Hepatocyte (in vitro differentiated cells): ENCODE results near the gene CNNM4. TPM values are rescaled to one million over a fixed set of nuclear protein-coding genes. Genes with fewer than 3 reads are reported as not detected.

Experiments
- DNase-seq: peaks from one replicate; pipeline ENCODE4 v3.0.0-alpha.2; 2016; ENCODE audit warnings: low spot score
- H2AFZ ChIP-seq: fragments of 200-600 bp; sonication (generic); 2 replicates; pipeline ENCODE4 v1.6.0; 2016; ENCODE audit warnings: antibody characterized with exemption, mild to moderate bottlenecking
- H3K27ac ChIP-seq: fragments of 200-600 bp; sonication (generic); 2 replicates; pipeline ENCODE4 v1.5.1; 2016; ENCODE audit warnings: mild to moderate bottlenecking
- H3K27me3 ChIP-seq: fragments of 200-600 bp; sonication (generic); 2 replicates; pipeline ENCODE4 v1.6.1; 2016
- H3K36me3 ChIP-seq: fragments of 200-600 bp; sonication (generic); replicated peaks from 2 replicates; pipeline ENCODE4 v1.5.1; 2016; ENCODE audit warnings: low read depth; ENCODE audit not compliant: insufficient read depth
- H3K4me1 ChIP-seq: fragments of 200-600 bp; sonication (generic); 2 replicates; pipeline ENCODE4 v1.5.1; 2016; ENCODE audit warnings: mild to moderate bottlenecking, moderate library complexity; ENCODE audit not compliant: insufficient read depth
- H3K4me2 ChIP-seq: fragments of 200-600 bp; sonication (generic); 2 replicates; pipeline ENCODE4 v1.6.0; 2016
- H3K4me3 ChIP-seq: fragments of 200-600 bp; sonication (generic); 2 replicates; pipeline ENCODE4 v1.5.1; 2016; ENCODE audit warnings: mild to moderate bottlenecking
- H3K79me2 ChIP-seq: fragments of 200-600 bp; sonication (generic); 2 replicates; pipeline ENCODE4 v1.6.0; 2017; ENCODE audit warnings: mild to moderate bottlenecking
- H3K9me2 ChIP-seq: fragments of 200-600 bp; sonication (generic); replicated peaks from 2 replicates; pipeline ENCODE4 v1.6.0; 2017; ENCODE audit warnings: mild to moderate bottlenecking; ENCODE audit not compliant: insufficient read depth
- H3K9me3 ChIP-seq: fragments of 200-600 bp; sonication (generic); 2 replicates; pipeline ENCODE4 v1.5.1; 2016; ENCODE audit warnings: low read depth, mild to moderate bottlenecking
- H4K20me1 ChIP-seq: fragments of 200-600 bp; sonication (generic); 2 replicates; pipeline ENCODE4 v1.6.0; 2016; ENCODE audit warnings: mild to moderate bottlenecking; ENCODE audit not compliant: insufficient read depth, poor library complexity, severe bottlenecking
- CTCF ChIP-seq: fragments of 200-600 bp; sonication (generic); IDR thresholded peaks from 2 replicates; pipeline ENCODE4 v1.5.1; 2016; ENCODE audit warnings: antibody characterized with exemption, mild to moderate bottlenecking; ENCODE audit not compliant: poor library complexity
- EZH2 ChIP-seq: fragments of 200-600 bp; sonication (generic); IDR thresholded peaks from 2 replicates; pipeline ENCODE4 v1.6.1; 2016; ENCODE audit warnings: antibody characterized with exemption, mild to moderate bottlenecking, borderline replicate concordance
- EZH2phosphoT487 ChIP-seq: fragments of 200-600 bp; sonication (generic); IDR thresholded peaks from one replicate; pipeline ENCODE4 v1.6.1; 2018; ENCODE audit warnings: antibody characterized with exemption, mild to moderate bottlenecking, low read depth, moderate library complexity; ENCODE audit not compliant: unreplicated experiment, severe bottlenecking
- WGBS: methylation state at CpG from one replicate; pipeline ENCODE4 v1.1.6; 2016; ENCODE audit warnings: low lambda C conversion rate; ENCODE audit errors: missing lambda C conversion rate; 5-methylcytosine and 5-hydroxymethylcytosine counted together
- polyA plus RNA-seq: library from polyadenylated mRNA; unstranded; fragments of >200 nt; fragmentation: Nextera tagmentation; extraction: Ambion mirVana; gene quantifications from 2 replicates; pipeline ENCODE4 v1.2.1, GENCODE V29; 2016
- total RNA-seq: library from RNA; depleted of rRNA; stranded (reverse); fragments of >200 nt; gene quantifications from 2 replicates; pipeline ENCODE4 v1.2.3, GENCODE V29; 2014

The CNNM4 gene
- total and polyA plus RNA-seq, 2 experiments from 2014 or later: 8.8 to 10.8 TPM

DNA sequence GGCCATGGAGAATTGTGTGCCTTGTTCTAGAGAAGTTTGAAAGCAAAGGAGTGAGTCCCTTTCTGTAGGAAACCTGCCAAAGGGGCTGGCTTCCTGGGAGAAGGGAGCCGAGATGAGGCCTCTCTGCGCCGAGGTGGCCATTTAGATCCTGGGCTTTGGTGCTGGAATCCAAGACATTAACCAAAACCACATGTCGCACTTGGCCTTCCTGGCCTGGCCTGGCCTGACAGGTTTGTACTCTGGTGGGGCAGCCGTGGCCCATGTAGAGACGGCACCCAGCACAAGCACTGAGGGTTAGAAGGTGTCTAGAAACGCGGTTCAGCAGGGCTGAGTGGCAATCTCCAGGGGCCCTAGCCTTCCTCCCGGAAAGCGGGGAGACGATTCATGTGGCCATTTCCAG is 62.5 kb downstream of the CNNM4 start:
- H3K79me2 ChIP-seq: peaks cover 77% of the 10 kb centered on the region
- DNase-seq: no peak
- H3K4me2 ChIP-seq: no peak overlapping the region
- H3K4me1 ChIP-seq: peaks cover 50% of the 10 kb centered on the region
- H2AFZ ChIP-seq: no peak overlapping the region
- no peak overlapping the region for H3K27ac ChIP-seq
- H4K20me1 ChIP-seq: peaks cover 50% of the 10 kb centered on the region
- peaks cover 3% of the 10 kb centered on the region for H3K36me3 ChIP-seq
- TF ChIP-seq EZH2phosphoT487 (no peak), CTCF (no peak), EZH2 (no peak)
- 74% methylated on average over 11 of the region's 11 CpGs for WGBS
- H3K4me3 ChIP-seq: no peak overlapping the region
- no peaks in the 10 kb centered on the region for H3K9me3 ChIP-seq
- H3K27me3 ChIP-seq: no peaks in the 10 kb centered on the region
- no peaks in the 10 kb centered on the region for H3K9me2 ChIP-seq

DNA sequence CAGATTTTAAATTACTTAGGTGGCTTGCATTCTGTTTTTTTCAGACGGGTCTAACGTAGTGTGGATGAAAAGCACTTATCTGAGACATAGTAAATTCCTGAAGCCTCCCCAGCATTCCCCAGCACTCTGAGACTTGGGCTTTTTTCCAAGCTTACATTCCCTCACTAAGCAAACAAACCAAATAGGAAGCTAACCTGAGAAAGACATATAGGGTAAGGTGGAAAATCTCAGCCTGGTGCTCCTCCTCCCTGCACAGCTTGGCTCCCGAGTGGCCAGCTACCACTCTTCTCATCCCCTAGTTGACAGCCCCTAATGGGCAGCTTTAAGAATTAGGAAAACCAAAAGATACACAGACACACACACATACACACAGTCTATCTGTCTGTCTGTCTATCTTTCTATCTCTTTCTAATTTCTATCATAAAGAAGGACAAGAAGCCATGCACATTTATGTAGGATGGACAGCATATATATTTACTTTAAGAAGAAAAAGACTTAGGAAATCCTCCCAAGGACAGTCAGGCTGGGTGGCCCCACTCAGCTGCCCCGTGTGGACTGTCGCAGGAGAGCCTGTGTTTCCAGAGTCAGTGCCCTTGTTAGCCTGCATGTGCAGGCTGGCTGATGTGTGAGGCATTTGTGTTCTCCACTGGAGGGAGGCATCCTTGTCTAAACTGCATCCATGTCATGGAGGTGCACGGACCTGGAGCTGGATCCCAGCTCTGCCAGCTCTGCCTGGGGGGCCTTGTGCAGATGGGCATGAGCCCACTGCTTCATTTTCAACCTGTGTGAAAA is 63.6 kb downstream of the CNNM4 start:
- no peaks in the 10 kb centered on the region for H3K27me3 ChIP-seq
- peaks cover 42% of the 10 kb centered on the region for H4K20me1 ChIP-seq
- no peaks in the 10 kb centered on the region for H3K9me2 ChIP-seq
- no peaks in the 10 kb centered on the region for H3K36me3 ChIP-seq
- H3K4me3 ChIP-seq: no peak overlapping the region
- H3K4me2 ChIP-seq: no peak overlapping the region
- DNase-seq: peak; percentile 56
- no peak for TF ChIP-seq EZH2phosphoT487
- no peak for TF ChIP-seq CTCF
- no peak for TF ChIP-seq EZH2
- H3K9me3 ChIP-seq: no peaks in the 10 kb centered on the region
- H3K4me1 ChIP-seq: peaks cover 41% of the 10 kb centered on the region
- no peak overlapping the region for H2AFZ ChIP-seq
- H3K79me2 ChIP-seq: peaks cover 70% of the 10 kb centered on the region
- WGBS: 47% methylated on average over 6 of the region's 6 CpGs
- peak overlapping the region; percentile 47 for H3K27ac ChIP-seq

DNA sequence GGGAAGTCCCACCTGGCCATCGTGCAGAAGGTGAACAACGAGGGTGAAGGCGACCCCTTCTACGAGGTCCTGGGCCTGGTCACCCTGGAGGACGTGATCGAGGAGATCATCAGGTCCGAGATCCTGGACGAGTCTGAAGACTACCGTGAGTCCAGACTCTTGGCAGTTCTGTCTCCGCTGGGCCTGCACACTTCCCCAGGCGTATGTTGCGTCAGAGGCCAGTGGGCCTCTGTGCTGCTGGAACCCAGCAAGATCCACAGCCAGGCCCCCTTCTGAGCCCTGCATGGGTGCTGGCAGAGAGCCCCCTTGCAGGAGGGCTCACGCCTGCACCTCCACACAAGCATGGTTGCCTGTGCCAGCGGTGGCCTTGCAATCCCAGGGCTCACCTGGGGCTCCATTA is 64.4 kb downstream of the CNNM4 start:
- no peak overlapping the region for H3K4me3 ChIP-seq
- H3K9me2 ChIP-seq: no peaks in the 10 kb centered on the region
- peaks cover 34% of the 10 kb centered on the region for H3K4me1 ChIP-seq
- H3K79me2 ChIP-seq: peaks cover 62% of the 10 kb centered on the region
- H3K9me3 ChIP-seq: no peaks in the 10 kb centered on the region
- no peak overlapping the region for H3K27ac ChIP-seq
- H3K27me3 ChIP-seq: no peaks in the 10 kb centered on the region
- no peak overlapping the region for H3K4me2 ChIP-seq
- no peaks in the 10 kb centered on the region for H3K36me3 ChIP-seq
- peaks cover 35% of the 10 kb centered on the region for H4K20me1 ChIP-seq
- no peak for DNase-seq
- WGBS: 98% methylated on average over 14 of the region's 14 CpGs
- TF ChIP-seq CTCF (no peak), EZH2 (no peak), EZH2phosphoT487 (no peak)
- H2AFZ ChIP-seq: no peak overlapping the region
